EL (cell line): ENCODE measurements around the gene NAV2.

ENCODE experiments used
- DNase-seq: peaks from one replicate; pipeline ENCODE4 v3.0.0-alpha.2; 2016

NAV2 gene

DNA sequence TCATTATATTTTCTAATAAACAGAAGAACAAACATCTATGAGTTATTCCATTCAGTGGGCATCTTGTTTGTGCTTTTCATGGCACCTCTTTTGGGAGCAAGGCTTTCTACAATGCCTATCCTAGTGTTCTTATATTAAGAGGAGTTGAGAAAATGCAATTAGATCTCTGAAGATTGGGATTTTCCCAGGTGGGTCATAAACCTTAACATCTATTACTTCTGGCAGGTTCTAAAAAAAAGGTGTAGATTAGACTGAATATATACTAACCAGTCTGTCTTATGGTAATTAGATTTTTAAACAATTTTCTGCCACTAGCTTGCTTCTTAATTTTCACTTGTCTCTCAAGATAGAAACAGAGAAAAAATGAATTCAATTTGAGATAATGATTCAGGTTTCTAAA is 128.3 kb downstream of the NAV2 start:
- DNase-seq = no peak

DNA sequence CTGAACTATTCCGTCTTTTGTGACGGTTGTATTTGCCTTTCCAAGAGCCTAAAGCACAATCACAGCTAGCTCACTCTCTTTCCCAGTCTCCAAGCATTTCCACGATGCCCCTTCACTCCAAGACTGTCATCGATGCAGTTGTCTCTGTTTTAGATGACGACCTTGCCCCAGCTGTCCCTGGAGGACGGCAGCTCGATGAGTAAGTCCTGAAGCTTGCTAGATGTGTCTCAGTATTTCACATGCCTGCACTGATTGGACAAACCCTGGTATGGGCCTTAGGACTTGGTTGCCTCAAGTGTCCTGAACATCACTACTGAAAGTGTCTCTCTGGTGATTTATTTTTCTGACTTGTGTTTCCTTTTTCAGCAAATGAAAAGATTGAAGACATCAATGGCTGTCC is 129.9 kb downstream of the NAV2 start:
- peak; percentile 32 for DNase-seq

DNA sequence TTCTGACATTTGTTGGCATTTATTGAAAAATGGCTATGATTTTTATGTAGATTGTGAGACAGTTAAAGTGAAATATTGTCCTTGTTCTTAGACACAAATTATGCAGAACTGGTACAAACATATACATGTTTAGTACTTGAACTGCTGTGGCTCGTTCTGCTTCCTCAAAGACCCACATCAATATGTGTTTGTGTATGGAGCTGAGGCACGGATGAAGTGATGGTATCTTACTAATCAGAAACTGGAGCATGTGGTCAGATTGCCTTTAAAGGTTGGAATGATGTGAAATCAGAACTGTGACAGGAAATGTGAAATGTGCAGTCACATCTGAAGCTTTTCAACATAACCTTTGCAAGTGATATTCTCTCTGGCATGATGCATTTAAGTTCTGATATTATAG is 130.4 kb downstream of the NAV2 start:
- no peak for DNase-seq

DNA sequence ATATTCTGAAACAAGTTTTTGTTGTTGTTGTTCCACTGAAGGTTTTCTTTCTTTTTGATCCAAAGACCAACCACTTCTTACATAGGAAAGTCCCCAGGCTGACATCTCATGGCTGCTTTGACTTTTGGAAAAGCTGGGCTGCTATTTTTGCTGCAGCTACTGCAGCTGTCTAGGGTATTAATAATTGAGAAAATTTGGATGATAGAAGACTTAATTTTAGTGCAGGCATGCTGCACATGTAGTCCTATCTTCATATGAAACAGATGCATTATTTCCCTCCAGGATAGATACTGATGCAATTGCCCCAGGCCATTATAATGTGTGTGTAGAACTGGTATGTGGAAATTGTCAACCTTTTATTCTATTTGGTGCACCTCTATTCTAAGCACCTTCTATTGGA is 131.4 kb downstream of the NAV2 start:
- DNase-seq = no peak

DNA sequence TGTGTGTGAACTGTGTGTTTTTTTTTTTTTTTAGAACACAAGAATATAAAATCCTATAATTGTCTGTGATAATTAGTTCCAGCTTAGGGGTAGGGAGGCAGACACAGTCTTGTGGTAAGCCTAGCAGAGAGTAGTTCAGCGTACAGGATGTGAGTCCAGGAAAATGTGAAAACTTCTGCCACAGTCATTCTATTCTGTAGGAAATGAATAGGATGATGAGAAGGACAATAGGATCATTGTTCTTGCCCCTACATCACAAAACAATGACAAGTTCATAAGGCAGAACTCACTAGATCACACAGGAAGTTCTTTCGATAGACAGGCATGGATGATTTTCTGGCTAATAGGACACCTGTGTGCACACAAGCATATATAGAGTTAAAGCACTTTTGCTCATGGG is 132.2 kb downstream of the NAV2 start:
- no peak for DNase-seq

DNA sequence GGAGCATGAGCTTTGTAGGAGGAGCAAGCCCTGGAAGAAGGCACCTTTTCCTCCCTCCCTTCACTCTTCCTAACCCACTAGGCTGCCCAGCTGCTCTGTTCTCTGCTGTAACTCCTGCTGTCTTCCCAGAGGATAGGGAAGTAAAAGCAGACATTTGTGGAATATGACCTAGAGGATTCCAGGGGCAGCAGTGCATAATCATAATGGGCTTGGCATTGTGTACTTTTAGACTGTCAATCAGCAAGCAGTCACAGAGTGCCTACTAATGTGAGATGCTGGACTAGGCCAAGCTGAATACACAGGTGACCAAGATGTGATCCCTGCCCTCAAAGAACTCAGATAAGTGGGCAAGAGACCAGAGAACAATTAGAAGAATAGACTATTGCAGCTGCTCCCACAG is 133.0 kb downstream of the NAV2 start:
- DNase-seq = no peak

DNA sequence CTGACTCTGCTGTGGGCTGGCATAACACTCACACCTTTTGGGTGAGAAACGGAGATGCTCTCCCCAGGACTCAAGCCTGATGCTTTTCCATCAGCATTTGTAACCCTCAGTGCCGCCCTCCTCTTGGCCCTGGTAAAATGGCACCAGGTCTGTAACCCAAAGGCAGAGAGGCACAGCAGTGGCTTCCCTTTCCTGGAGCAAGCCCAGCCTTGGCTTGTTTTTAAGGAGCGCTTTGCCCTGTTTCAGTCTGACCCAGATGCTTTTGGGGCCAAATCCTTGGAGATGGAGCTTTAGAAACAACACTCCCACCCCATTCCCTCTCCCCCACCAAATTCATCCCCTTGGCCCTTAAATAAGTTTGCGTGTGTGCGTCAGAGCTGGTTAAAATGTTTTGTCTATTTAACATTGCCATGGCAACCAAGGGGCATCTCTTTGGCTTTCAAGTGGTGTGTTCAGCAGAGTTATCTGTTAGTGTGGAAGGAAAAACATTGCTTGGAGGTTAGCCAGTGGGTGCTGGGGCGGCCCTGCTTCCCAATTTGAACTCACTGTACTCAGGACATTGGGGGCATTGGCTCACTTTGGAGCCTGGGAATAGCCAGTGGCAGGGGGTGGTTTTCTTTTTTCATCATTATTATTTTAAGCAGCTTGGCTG is 134.1 kb downstream of the NAV2 start:
- no peak for DNase-seq

DNA sequence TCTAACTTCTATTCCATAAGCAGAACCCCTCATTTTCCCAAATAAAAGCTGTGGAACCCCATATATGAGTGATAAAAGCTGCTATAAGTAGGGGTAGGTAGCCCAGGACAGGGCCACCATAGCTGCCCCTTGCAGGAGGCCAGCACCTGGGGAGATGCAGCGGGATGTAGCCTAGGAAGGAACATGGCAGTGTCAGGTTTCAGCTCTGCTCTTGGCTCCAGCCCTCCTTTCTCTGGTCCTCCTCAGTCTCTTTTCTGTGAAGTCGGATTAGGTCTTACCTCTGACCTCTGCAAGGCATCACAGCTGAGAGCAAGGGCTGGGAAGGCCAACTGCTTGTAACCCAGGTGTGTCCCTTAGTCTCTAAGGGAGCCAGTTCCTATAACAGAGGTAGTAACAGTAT is 135.6 kb downstream of the NAV2 start:
- no peak for DNase-seq

DNA sequence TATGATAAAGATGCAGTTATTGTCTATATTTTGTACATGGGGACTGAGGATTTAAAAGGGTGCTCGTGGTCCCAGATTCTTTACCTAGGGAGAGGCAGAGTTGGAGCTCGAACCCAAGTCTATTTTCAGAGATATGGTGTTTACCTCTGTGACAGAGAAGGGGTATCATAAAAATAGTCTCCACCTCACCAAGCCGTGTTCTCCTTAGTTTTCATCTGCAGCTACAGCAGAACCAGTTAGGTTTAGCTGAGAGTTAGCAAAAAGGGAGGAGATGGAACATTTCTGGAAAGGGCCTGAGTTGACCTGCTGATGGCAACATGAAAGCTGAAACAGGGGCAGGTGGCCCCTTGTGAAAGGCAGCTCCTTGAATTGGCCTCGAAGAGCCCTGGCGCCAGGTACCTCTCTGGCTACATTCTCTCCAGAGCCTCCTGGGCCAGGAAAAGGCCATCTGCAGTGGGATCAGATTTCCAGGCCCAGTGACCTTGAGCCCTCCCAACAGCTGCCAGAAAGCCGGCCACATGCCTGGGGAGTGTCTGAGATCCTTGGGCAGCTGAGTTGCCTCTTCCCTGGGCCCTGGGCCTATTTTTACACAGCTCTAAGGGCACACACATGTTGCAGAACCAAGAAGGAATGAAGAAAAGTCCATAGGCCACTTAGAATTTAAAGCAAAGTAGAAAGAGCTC is 136.6 kb downstream of the NAV2 start:
- no peak for DNase-seq

DNA sequence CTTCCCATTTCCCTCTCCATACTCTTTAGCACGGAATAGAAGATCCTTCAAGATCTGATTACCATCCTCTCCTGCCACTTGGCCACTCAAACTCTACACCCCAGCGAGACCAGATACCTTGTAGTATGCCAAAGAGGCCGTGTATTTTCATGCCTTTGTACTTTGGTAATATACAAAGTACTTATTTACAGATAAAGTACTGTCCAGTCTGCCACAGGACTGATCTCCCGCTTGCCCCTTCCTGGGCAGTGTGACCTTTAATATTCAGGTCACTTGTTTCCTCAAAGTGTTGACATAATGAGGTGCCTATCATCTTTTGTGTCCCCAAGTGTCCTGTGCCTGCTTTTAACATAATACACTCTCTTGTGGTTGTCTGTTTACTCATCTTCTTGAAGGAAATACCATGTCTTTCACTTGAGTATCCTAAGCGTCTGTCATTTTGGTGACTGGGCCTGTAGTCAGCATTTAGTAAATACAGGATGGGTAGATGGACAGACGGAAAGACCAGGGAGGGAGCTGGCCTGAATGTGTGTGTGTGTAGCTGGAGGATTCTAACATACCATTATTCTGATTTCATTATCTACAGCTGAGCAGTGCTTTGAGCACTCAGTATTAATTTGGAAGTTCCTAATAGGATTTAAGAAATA is 137.4 kb downstream of the NAV2 start:
- no peak for DNase-seq

DNA sequence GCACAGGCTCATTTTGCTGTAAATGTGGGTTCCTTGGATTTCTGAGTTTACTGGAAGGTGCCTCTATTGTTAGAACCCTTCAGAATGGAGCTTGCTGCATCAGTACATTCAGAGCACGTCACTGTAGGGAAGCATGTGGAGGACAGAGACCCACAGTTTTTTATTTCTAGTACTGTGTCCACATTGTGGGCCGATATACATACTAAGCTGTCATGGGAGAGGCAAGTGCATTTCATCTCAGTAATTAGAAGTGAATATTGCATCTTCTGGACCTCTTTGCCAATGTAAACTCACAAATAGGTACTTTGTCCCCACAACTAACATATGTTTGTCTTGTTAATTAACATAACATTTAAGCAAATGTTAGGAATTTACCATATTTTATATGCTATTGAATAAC is 139.7 kb downstream of the NAV2 start:
- DNase-seq = no peak

DNA sequence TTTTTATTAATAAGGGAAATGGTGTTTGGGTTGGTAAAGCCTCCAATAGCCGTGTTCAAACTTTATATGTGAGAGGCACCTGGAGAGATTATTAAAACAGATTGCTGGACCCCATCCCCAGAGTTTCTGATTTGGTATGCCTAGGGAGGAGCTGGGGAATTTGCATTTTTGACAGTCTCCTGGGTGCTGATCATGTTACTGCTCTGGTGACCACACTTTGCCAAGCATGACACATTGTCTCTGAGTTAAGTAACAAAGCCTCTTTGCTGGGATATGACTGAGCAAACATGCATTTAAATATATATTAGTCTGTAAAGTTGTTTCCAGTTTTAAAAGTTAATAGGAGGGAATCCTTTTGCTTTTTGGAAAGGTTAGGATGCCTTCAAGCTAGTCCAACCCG is 140.4 kb downstream of the NAV2 start:
- peak; percentile 42 for DNase-seq

DNA sequence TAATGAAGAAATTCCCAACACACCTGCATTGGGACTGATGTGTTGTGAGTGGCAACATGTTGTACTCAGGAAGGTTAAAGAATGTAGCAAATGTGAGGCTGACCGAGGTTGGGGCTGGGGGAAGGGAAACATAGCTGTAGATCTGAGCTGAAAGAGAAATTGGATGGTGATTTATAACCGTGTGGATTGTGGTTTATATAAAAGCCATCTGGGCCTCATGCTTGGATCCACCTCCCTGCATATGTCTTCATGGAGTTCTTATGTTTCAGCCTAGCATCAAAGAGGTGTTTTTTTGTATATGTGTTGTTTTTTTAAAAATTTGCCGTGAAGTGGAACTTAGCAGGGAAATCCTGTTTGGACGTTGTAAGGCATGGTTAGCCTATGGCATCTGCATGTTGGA is 141.3 kb downstream of the NAV2 start:
- DNase-seq = no peak

DNA sequence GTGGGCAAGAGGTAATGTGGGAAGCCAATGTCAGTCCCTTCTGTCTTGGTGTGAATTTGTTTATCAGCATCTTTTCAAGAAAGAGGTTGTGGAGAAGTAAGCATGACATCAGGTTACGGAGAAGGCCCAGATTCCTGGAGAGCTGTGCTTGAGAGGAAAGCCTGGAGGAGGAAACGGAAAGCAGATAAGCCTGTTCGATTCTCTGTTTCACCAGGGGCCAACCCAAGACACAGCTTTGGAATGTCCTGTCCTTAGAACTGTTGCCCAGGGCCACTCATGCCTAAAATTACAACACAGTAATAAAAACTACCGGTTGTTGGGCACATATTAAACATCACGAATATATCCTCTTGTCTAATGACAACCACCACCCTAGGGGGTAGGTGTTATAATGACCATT is 148.5 kb downstream of the NAV2 start:
- DNase-seq = peak; percentile 30

DNA sequence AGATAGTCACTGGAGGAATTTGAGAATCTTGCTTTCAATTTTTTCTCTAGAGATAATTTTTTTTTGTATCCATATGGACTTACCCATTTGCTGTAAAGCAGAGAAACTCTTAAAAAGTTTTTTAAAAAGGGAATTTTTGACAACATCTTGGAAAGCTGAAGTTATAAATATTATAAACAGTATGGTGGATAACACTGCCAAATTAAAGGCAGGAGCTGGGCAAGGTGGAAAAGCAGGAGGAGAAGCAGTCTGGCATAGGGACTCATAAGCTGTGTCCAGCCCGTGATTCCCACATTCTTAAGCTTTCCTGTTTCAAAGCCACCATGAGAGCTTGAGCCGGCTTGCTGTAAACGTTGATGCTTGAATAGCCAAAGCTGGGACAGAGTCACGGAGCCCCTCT is 149.5 kb downstream of the NAV2 start:
- DNase-seq = no peak

DNA sequence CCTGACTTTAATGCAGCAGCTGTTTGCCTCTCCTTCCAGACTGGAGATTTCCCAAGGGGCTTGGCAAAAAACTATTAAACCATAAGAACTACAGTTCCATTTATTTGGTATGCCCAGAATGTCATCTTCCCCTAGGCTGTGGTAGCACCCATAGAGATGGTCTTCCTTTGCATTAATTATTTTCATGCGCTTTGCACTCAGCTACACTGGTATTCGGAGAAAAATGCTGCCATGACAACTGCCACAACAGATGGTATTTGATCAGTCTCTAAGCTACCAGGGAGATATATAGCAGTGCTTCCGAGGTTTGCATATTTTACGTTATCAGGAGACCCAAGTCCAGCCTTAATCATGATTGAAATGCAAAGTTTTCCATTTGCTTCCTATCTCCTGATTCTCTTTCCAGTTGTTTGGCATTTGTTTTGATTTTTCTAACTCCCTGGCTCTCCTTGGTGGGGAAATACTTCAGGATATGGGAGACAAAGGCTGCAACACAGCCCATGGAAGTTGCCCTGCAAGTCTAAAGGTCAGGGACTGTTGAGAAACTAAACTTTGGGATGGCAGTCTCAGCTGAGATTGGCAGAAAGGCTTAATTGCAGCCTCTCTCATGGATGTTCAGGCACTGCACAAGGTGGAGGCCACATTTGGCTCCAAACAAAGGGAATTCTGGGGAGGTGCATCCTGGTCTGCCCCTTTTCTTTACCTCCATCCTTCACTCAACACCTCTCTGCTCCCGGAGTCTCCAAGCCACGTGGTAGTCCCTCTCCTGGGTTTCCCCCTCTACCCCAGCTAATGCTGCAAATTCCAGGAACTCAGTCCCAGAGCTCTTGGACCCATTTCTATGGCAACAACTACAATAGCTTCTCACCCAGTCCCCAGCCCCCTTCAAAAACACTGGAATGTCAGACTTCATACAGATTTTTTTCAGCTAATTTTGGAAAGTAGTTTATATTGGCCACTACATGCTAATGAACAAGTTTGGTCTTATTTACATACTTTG is 151.8 kb downstream of the NAV2 start:
- DNase-seq = no peak

DNA sequence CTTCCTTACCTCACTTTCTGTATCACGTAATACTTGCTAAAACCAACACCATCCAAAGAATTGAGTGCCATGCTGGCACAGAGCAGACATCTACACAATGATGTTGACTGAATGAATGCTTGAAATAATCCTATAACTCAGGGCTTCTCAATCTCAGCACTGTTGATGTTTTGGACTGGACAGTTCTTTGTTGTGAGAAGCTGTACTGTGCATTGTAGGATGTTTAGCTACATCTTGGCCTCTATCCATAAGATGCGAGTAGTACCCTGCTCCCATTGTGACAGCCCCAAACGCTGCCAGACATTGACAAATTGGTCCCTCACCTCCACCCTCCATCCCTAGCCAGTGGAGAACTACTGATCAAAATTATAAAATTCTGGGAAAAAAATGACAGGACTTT is 153.4 kb downstream of the NAV2 start:
- DNase-seq = no peak

DNA sequence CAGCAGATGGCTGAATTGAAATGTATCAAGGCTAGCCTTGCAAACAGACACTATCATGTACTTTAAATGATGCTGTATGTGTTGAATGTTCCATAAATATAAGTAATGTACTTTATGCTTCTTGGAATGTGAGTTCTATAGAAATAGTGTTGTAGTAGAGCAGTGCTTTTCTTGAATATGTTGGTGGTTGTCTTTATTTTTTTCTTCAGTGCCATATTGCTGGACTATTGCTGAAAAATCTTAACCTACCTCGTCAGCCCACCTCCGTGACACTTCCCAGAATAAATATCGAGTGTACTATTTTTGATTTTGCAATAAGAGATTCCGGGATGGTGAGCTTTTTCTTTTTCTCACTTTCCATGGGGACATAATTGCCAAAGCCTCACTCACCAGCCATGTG is 153.9 kb downstream of the NAV2 start:
- DNase-seq = no peak

DNA sequence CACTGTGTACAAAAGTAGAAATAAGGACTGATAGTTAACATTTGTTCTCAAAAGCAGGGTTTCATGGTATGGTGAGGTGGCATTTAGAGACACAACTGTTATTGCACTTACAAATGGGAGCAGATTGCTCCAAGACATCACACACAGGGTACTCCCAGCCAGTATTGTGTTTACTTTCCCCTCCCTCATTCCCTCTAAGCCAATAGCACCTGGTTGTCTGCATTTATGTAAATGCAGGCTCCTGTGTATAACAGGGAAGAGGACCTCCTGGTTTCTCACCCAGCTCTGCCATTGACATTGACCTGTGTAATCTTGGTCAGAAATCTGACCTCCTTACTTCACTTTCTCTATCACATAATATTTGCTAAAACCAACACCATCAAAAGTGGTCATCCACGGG is 154.4 kb downstream of the NAV2 start:
- DNase-seq = no peak

DNA sequence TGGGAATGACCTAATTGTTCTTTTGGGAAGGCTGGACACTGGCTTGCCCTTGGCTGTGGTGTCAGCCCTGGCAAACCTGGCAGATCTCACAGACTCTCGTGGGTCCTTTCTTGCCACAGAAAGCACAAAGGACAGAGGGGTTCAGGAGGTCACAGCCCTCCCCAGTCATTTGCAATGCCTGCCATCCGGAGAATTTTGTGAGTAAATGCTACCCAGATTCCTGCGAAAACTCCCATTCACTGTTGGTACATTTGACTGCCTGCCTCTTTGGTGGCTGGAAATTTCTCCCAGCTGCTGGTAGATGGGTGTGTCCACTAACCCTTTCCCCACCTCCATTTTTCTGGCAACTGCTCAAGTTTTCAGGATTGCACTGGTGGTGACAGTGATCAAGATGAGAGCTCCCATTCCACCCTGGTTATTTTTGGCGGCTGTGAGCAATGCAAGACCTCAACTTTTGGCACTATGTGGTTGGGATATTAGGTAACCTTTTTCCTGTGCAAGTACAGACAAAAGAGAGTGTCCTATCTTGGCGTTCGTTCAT is 155.7 kb downstream of the NAV2 start:
- peak; percentile 41 for DNase-seq

DNA sequence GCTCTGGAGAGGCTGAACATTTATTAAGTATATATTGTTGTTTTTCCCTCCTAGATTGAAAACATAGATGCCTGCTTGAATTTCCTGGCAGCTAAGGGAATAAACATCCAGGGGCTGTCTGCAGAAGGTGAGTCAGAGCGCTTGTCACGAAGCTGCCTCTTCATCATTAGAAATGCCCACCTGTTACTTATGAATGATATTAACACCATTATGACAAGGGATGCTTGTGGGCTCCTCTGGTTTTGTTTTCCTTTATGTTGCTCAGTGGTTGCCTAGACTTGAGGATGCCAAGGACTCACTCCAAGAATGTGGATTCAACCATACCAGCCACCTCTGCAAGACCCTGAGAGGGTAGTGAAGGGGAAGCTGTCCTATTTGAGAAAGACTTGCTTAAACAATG is 156.2 kb downstream of the NAV2 start:
- no peak for DNase-seq

DNA sequence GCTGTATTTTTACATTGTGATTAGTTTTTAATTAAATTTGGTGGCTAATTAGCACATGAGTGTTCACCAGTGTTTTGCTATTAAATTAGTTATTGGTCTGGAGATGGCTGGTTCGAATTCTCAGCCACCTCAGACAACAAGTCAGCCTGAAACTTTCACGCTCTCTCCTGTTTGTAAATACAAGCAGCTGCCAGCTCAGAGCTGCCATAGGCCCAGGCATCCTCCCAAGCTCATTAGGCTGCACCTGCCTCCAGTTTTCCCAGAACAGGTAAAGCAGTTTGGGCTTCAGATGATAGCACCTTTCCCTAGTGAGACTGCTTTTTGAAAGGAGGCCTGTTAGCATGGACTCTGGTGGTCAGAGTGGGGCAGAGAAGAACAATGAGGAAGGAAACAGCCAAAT is 156.8 kb downstream of the NAV2 start:
- DNase-seq = no peak

DNA sequence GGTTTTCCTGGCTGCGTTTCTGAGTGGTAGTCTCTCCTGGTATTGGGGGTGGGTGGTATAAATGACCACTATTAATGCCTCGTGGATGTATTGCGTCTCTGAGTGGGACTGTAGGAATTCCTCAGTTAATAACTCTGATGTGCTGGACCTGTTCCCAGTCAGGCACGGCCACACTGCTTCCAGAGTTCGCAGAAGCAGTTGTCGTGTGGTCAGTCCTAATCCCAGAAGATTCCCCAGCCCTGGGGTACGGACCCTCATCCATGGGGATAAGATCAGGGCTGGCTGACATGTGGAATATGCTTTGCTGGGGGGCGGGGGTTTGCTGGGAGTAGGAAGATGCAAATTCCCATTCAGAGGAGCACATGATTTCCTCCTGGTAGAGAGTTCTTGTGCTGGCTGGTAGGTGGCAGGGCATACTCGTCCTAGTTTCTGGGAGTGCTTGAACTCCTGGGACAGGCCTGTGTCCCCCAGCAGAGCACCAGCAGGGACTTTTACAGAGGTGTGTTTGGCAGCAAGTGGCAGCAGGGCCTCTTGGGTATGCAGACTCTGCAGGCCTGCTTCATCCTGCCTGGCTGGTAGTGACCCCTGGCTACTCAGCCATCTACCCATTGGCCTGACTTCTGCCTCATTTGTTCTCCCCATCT is 157.4 kb downstream of the NAV2 start:
- DNase-seq = no peak
